ENCODE measurements around the gene TSSK2.

TSSK2 gene

DNA sequence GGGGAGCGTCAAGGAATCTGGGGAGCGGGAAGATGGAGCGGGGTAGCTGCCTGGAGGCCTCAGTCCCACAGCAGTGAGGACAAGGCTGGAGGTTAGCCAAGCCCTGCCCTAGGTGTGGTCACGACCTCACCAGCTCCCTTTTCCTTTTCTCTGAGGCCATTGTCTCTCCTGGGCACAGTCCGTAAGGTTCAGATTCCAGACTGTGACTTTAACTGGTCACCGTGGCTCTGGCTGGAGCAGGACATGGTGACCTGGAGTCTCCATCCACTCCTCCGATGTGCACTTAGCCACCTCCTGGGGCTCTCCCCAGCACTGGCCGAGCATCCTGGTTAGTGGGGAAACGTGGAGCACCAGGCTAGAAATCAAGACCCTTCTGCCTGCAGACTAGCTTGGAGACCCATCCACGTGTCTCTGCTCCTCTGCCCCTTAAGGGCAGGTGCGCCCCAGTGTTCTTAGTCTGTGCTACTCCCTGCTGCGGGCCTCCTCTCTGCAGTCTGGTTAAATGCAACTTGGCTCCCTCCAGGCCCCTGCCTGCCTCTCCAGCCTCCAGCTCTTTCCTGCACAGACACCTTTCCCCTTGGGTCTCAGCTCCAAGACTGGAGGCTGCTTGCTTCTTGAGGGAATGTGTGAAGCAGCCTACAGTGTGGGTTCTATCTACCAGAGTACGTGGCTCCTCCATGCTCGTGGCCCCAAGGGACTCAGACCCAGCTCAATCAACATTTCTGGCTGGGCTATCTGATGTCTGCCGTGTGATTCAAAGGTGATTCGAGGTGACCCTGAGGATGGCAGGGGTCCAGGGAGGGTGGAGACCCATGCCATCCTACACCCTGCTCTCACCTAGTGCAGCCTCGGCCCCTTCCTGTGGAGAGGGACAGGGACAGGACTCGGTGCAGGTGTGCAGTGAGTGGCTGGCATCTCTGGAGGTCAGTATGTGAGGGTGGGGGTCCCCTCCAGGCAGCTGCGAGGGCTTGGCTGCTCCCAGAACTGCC is 42.2 kb downstream of the TSSK2 start:
- Histone ChIP-seq H3K4me2 (peak overlapping the region; percentile 99), H3K4me3 (peak overlapping the region; percentile 96), H3K4me1 (peaks cover 70% of the 10 kb centered on the region), H3K27ac (peak overlapping the region; percentile 97), H3K9ac (peak overlapping the region; percentile 98), H3K9me3 (no peaks in the 10 kb centered on the region), H3K27me3 (peaks cover 30% of the 10 kb centered on the region), H3K36me3 (peaks cover 16% of the 10 kb centered on the region), H4K20me1 (peaks cover 59% of the 10 kb centered on the region)
- TF ChIP-seq Cebpa-rat (IDR thresholded peaks at IDR 0.05): no peak

DNA sequence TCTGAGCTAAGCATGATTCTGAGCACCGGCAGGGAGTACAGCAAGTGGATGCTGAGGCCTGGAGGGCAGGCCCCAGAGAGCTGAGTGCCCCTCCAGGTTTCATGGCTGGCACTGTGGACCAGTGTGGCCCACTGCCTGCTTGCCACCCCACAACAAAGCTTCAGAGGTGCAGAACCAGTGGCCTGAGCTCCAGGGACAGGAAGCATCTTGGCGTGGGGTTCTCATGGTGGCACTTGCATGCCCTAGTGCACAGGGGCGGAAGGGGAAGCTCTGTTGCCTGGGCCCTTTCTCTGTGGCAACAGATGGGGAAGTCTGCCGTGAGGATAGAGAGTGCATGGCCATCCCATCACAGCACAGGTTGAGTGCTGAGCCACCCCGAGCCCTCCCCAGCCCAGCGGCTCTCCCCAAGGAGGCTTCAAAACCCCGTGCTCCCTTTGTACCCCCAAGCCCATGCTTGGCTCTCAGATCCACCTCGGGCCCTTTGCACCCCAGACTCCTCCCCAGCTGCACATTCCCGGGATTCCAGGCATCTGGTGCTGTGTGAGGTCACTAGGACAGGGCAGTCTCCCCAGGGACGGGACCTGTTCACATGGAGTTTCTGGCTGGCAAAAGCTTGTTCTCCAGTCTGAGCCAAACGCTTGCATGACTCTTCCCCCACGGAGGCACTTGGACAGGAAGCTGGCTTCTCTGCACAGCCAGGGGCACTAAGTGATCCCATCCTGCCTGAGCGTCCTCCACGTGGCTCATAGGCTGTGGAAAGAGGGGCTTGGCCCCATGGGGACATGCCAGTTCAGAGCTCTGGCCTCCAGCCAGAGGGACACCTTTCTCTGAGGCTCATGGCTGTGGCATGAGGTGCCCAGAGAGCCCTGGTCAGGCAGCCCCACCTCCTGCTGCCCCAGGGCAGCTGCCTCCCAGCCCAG is 43.3 kb downstream of the TSSK2 start:
- Histone ChIP-seq H3K36me3 (peaks cover 16% of the 10 kb centered on the region), H3K9me3 (no peaks in the 10 kb centered on the region), H3K4me3 (peak overlapping the region; percentile 96), H3K27ac (peak overlapping the region; percentile 97), H3K4me2 (peak overlapping the region; percentile 99), H3K27me3 (peaks cover 20% of the 10 kb centered on the region), H3K9ac (peak overlapping the region; percentile 98), H3K4me1 (peaks cover 74% of the 10 kb centered on the region), H4K20me1 (peaks cover 59% of the 10 kb centered on the region)
- TF ChIP-seq Cebpa-rat (IDR thresholded peaks at IDR 0.05): no peak

DNA sequence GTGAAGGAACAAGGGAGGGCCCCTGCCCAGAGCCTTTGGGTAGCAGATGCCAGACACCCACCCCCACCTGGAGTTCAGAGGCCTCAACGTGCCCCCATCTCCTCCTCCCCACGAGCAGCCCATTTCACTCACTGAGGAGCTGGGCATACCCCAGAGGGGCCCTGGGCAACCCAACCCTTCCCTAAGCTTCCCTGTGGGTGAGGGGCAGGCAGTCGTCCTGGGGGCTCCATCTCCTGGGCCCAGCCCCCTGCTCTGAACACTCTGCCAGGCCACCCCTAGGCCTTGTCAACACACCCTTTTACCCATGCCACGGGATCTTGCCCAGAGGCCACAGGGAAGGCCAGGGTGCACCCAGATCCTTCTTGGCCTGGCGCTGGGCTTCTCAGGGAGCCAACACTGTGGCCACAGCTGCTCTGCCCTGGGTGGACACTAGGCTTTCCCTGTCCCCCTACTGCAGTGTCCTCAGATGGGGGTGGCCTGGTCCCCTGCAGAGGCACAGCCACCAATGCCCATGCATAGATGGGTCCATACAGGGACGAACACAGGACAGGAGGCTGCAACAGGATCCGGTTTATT is 44.0 kb downstream of the TSSK2 start:
- Histone ChIP-seq H3K4me3 (peak overlapping the region; percentile 96), H3K9me3 (no peaks in the 10 kb centered on the region), H3K27ac (peak overlapping the region; percentile 97), H4K20me1 (peaks cover 59% of the 10 kb centered on the region), H3K36me3 (peaks cover 16% of the 10 kb centered on the region), H3K4me1 (peaks cover 74% of the 10 kb centered on the region), H3K27me3 (peaks cover 12% of the 10 kb centered on the region), H3K4me2 (peak overlapping the region; percentile 99), H3K9ac (peak overlapping the region; percentile 98)
- TF ChIP-seq Cebpa-rat (IDR thresholded peaks at IDR 0.05): no peak

DNA sequence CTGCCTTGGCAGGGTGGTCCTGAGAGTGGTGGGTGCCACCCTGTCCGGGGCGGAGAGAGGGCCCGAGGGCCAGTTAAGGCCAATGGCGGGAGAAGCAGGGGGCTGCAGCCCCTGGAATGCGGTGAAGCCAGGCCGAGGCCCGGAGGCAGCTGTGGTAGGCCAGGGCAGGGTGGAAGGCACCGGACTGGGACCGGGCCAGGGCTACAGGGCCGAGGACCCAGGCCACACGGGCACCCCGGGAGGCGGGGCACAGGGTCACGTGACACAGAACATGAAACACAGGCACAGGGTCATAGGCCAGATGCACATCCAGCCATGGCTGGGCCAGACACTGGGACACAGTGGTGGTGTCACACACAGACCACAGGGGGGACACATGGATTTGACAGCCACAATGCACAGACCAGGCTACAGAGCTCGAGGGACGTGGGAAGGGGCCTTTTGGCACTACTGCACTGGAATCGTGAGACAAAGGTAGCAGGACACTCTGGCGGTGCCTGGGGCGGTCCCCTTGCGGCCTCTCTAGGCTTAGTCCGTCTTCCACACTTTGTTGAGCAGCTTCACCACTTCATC is 44.6 kb downstream of the TSSK2 start:
- Histone ChIP-seq H3K27ac (peak overlapping the region; percentile 97), H3K4me2 (peak overlapping the region; percentile 99), H3K9ac (peak overlapping the region; percentile 98), H3K27me3 (peaks cover 6% of the 10 kb centered on the region), H4K20me1 (peaks cover 59% of the 10 kb centered on the region), H3K4me3 (no peak overlapping the region; the same call in 1 of the 2 replicates), H3K9me3 (no peaks in the 10 kb centered on the region), H3K4me1 (peaks cover 69% of the 10 kb centered on the region), H3K36me3 (peaks cover 16% of the 10 kb centered on the region)
- no peak for TF ChIP-seq Cebpa-rat (IDR thresholded peaks at IDR 0.05)

DNA sequence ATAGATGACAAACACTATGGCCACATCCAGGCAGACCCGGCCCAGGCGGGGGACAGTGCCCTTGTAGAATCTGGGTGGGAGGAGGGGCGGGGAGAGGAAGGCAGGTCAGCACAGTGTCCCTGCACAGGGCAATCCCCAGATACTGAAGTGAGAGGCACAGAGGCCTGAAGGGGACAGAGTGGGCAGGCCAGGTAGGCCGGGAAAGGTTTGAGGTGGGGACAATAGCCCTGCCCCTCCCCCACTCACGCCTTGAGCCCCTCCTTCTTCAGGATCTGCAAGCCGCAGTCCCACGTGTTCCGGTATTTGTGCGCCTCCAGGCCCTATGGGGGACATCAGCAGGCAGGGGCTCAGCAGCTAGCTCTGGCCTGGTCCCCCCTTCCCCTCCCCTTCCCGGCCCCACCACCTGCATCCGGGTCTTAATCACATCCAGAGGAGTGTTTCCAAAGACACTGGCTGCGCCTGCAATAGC is 45.1 kb downstream of the TSSK2 start:
- Histone ChIP-seq H3K4me3 (peak overlapping the region; percentile 97), H3K27ac (peak overlapping the region; percentile 97)

DNA sequence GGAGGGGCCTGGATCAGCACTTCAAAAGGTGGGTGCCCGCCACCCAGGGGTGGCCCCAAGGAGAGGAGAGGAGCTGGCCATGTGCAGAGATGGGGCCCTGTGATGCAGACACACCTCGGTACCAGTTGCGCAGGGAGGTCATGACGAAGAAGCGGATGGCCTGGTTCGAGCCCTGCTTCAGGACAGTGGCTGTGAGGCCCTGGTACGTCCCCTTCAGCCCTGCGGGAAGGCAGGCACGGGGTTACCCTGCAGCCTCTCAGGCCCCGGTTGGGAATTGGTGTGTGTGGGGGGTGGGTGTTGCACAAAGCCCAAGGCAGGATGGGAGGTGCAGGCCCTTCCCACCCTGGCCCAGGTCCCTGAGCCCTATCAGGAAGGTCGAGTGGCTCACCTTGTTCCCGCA is 45.6 kb downstream of the TSSK2 start:
- Histone ChIP-seq H3K4me1 (peaks cover 69% of the 10 kb centered on the region), H4K20me1 (peaks cover 65% of the 10 kb centered on the region), H3K4me3 (peak overlapping the region; percentile 97), H3K4me2 (peak overlapping the region; percentile 99), H3K27me3 (no peaks in the 10 kb centered on the region), H3K9me3 (no peaks in the 10 kb centered on the region), H3K9ac (peak overlapping the region; percentile 98), H3K27ac (peak overlapping the region; percentile 97), H3K36me3 (peaks cover 16% of the 10 kb centered on the region)
- no peak for TF ChIP-seq Cebpa-rat (IDR thresholded peaks at IDR 0.05)

More for the DNA sequence above, 45.1 kb downstream of the TSSK2 start:
- no peak for TF ChIP-seq Cebpa-rat (IDR thresholded peaks at IDR 0.05)
- H3K27me3 ChIP-seq: peaks cover 1% of the 10 kb centered on the region; the same call in 1 of the 2 replicates
- H4K20me1 ChIP-seq: peaks cover 60% of the 10 kb centered on the region
- H3K4me1 ChIP-seq: peaks cover 66% of the 10 kb centered on the region
- peak overlapping the region; percentile 99 for H3K4me2 ChIP-seq
- H3K36me3 ChIP-seq: peaks cover 16% of the 10 kb centered on the region
- peak overlapping the region; percentile 98 for H3K9ac ChIP-seq
- no peaks in the 10 kb centered on the region for H3K9me3 ChIP-seq

DNA sequence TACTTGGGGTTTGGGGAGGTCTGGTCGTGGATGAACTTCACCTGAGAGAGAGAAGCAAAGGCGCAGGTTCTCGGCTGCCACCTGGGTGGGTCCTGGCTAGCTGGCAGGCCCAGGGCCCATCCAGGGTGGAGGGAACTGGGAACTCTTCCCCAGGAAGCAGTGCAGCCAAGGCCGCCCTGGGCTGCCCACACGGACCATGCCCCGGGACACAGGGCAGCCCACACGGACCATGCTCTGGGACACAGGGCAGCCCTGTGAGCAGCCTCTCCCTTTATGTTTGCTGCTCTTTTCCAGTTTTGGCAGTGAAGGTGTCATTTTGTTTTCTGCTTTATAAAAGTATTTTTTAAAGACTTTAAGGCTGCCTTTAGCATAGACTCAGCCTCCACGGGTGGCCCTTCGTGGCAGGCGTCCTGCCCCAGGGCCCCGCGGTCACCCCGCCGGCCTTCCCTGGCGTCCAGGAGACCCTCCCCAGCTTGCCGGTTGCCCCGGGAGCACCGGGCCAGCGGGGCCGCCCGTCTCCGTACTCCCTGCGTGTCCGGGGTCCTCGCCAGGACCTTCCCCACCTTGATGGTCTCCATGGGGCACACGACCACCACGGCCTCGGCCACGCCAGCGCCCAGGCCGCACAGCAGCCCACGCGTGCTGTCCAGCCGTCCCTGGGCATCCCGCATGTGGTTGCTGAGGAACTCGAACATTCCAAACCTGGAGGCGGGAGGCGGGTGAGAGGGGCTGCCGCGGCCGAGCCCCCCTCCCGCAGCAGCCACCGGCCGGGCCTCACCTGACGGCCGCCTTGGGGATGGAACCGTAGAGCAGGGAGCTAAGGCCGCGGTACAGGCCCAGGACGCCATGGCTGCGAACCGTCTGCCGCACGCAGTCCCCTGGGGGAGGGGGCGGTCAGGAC is 46.3 kb downstream of the TSSK2 start:
- H3K36me3 ChIP-seq: peaks cover 16% of the 10 kb centered on the region

DNA sequence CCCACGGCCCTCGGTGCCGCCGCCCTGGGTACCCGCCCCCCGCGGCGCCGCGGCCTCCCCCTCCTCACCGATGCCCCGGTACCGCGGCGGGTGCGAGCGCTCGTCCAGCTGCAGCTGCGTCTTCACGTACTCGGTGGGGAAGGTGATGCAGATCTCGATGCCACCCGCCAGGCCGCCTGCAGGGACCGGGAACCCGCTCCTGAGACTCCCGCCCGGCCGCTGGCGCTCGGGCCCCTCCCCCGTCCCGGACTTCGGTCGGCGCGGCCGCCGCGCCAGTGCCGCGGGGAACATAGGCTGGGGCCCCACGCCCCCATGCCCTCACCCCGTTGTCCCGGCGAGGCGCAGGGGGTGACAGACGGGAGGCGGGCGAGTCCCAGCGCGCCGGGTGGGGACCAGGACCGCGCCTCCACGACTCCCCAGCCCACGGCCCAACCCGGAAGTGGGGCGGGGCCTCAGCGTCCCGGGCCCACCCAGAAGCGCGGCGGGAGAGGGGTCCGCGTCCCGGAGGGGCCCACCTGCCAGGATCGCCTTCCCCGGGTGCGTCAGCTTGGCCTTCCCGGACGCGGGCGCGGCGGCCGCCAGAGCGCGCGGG is 47.1 kb downstream of the TSSK2 start:
- Histone ChIP-seq H3K36me3 (peaks cover 16% of the 10 kb centered on the region), H3K4me1 (peaks cover 73% of the 10 kb centered on the region), H3K27ac (peak overlapping the region; percentile 97), H4K20me1 (peaks cover 65% of the 10 kb centered on the region), H3K4me2 (peak overlapping the region; percentile 99), H3K9me3 (no peaks in the 10 kb centered on the region), H3K27me3 (no peaks in the 10 kb centered on the region), H3K4me3 (peak overlapping the region; percentile 97), H3K9ac (peak overlapping the region; percentile 98)
- TF ChIP-seq Cebpa-rat (IDR thresholded peaks at IDR 0.05): no peak

More for the DNA sequence above, 46.3 kb downstream of the TSSK2 start:
- Histone ChIP-seq H3K4me1 (peaks cover 74% of the 10 kb centered on the region), H3K9me3 (no peaks in the 10 kb centered on the region), H3K27ac (peak overlapping the region; percentile 97), H3K4me3 (peak overlapping the region; percentile 97), H4K20me1 (peaks cover 66% of the 10 kb centered on the region), H3K9ac (peak overlapping the region; percentile 98), H3K27me3 (no peaks in the 10 kb centered on the region), H3K4me2 (peak overlapping the region; percentile 99)
- no peak for TF ChIP-seq Cebpa-rat (IDR thresholded peaks at IDR 0.05)

Measured in BLaER1 (cell line).